Thoracic aorta (tissue), 2 donors: ENCODE results near the gene PGA3. TPM values are rescaled to one million over a fixed set of nuclear protein-coding genes. Genes with fewer than 3 reads are reported as not detected.
"Not testable (repeated sequence)": the region's sequence is repeated elsewhere in the genome, so short reads cannot be mapped to it uniquely, and the experiment has no call there.

Experiments used
- ATAC-seq: fragments of 150-250 bp; one replicate; pipeline ENCODE4 v1.8.0; 2017; ENCODE audit warnings: low read depth; ENCODE audit not compliant: insufficient number of reproducible peaks, low FRiP score
- DNase-seq: peaks from one replicate; pipeline ENCODE4 v3.0.0-alpha.2; 2020; ENCODE audit warnings: low spot score
- H3K27ac ChIP-seq, 2 donors: fragments of 200-600 bp; sonication (generic); 1 replicate in 1 of 2; 2 replicates in 1 of 2; pipeline ENCODE4 v1.5.1; 2016; ENCODE audit warnings: mild to moderate bottlenecking in 2 of 2, moderate library complexity in 2 of 2
- H3K27me3 ChIP-seq: fragments of 200-600 bp; sonication (generic); replicated peaks from 2 replicates; pipeline ENCODE4 v1.6.0; 2016; ENCODE audit warnings: mild to moderate bottlenecking; ENCODE audit not compliant: insufficient read depth
- H3K36me3 ChIP-seq: fragments of 200-600 bp; sonication (generic); one replicate; pipeline ENCODE4 v1.5.1; 2016
- H3K4me1 ChIP-seq, 2 donors: fragments of 200-600 bp; sonication (generic); 1 replicate in 1 of 2; 2 replicates in 1 of 2; pipeline versions ENCODE4 v1.5.1 to v1.6.0; 2016; ENCODE audit warnings: low read depth in 2 of 2, mild to moderate bottlenecking in 1 of 2; ENCODE audit not compliant: control insufficient read depth in 1 of 2
- H3K4me3 ChIP-seq: fragments of 200-600 bp; sonication (generic); 2 replicates; pipeline ENCODE4 v1.5.1; 2016; ENCODE audit warnings: mild to moderate bottlenecking
- H3K9me3 ChIP-seq: fragments of 200-600 bp; sonication (generic); 2 replicates; pipeline ENCODE4 v1.5.1; 2016
- CTCF ChIP-seq: fragments of 200-600 bp; sonication (generic); IDR thresholded peaks from one replicate; pipeline ENCODE4 v1.5.1; 2019; ENCODE audit warnings: antibody characterized with exemption
- total RNA-seq, 2 donors: library from RNA; depleted of rRNA; stranded (reverse); fragments of >200 nt; gene quantifications; one replicate each; pipeline versions ENCODE4 v1.1.0 to v1.2.3, GENCODE V29; 2016

PGA3 gene
- total RNA-seq, 2 donors from 2014 or later: 1.8 to 4.3 TPM

- Histone ChIP-seq H3K4me1 (peaks cover 4 to 39% of the 10 kb centered on the region in 2 donors), H3K27ac (peak overlapping the region; percentile 95 to 98), H3K9me3 (no peaks in the 10 kb centered on the region), H3K27me3 (no peaks in the 10 kb centered on the region), H3K4me3 (peak overlapping the region; percentile 93), H3K36me3 (no peaks in the 10 kb centered on the region)
- no peak for TF ChIP-seq CTCF
- no peak for ATAC-seq
- DNase-seq: no peak
These were observed 41.0 kb upstream of the PGA3 start for GRCh38 chr11:61162092-61162941.

GRCh38 chr11:61163021-61163420 is 40.3 kb upstream of the PGA3 start:
- ATAC-seq (no peak), DNase-seq (no peak)
- Histone ChIP-seq H3K4me3 (no peak overlapping the region), H3K27me3 (no peaks in the 10 kb centered on the region), H3K27ac (no peak overlapping the region), H3K9me3 (no peaks in the 10 kb centered on the region), H3K36me3 (no peaks in the 10 kb centered on the region), H3K4me1 (peaks cover 4 to 35% of the 10 kb centered on the region in 2 donors)
- TF ChIP-seq CTCF: no peak

- Histone ChIP-seq H3K36me3 (no peaks in the 10 kb centered on the region), H3K4me1 (peaks cover 4 to 25% of the 10 kb centered on the region in 2 donors), H3K4me3 (no peak overlapping the region), H3K9me3 (no peaks in the 10 kb centered on the region), H3K27ac (no peak overlapping the region), H3K27me3 (no peaks in the 10 kb centered on the region)
- no peak for TF ChIP-seq CTCF
- DNase-seq (no peak), ATAC-seq (no peak)
These were observed 39.4 kb upstream of the PGA3 start for GRCh38 chr11:61163714-61164605.

- no peak for DNase-seq
These were observed 38.5 kb upstream of the PGA3 start for GRCh38 chr11:61164606-61165424.

GRCh38 chr11:61165785-61166184 is 37.5 kb upstream of the PGA3 start:
- not testable (repeated sequence) for ATAC-seq, H3K27me3 ChIP-seq, H3K27ac ChIP-seq, H3K9me3 ChIP-seq, DNase-seq, H3K36me3 ChIP-seq, H3K4me3 ChIP-seq, H3K4me1 ChIP-seq

More at GRCh38 chr11:61164606-61165424, 38.5 kb upstream of the PGA3 start:
- no peaks in the 10 kb centered on the region for H3K27me3 ChIP-seq
- no peak for TF ChIP-seq CTCF
- H3K9me3 ChIP-seq: no peaks in the 10 kb centered on the region
- H3K36me3 ChIP-seq: no peaks in the 10 kb centered on the region
- H3K4me1 ChIP-seq: peaks cover 4 to 19% of the 10 kb centered on the region in 2 donors
- no peak overlapping the region for H3K4me3 ChIP-seq
- no peak overlapping the region for H3K27ac ChIP-seq
- no peak for ATAC-seq

GRCh38 chr11:61166331-61166730 is 37.0 kb upstream of the PGA3 start:
- not testable (repeated sequence) for H3K9me3 ChIP-seq, H3K36me3 ChIP-seq, H3K4me1 ChIP-seq, H3K4me3 ChIP-seq, H3K27ac ChIP-seq, DNase-seq, H3K27me3 ChIP-seq, ATAC-seq
